ENCODE data around the gene FMNL2. TPM values are rescaled to one million over a fixed set of nuclear protein-coding genes. Genes with fewer than 3 reads are reported as not detected.

The FMNL2 gene
- polyA plus RNA-seq, 1 donor from 2014 or later: 0.24 TPM

GRCh38 chr2:152600051-152600657 lies 265.2 kb downstream of the FMNL2 start:
- Mint-ChIP-seq H3K4me3 (no peak overlapping the region), H3K9me3 (no peaks in the 10 kb centered on the region), H3K27me3 (no peaks in the 10 kb centered on the region), H3K36me3 (no peaks in the 10 kb centered on the region), H3K27ac (no peak overlapping the region), H3K4me1 (no peaks in the 10 kb centered on the region)

- H3K4me3 Mint-ChIP-seq: no peak overlapping the region
- H3K27ac Mint-ChIP-seq: no peak overlapping the region
- no peaks in the 10 kb centered on the region for H3K27me3 Mint-ChIP-seq
- no peaks in the 10 kb centered on the region for H3K4me1 Mint-ChIP-seq
- no peaks in the 10 kb centered on the region for H3K9me3 Mint-ChIP-seq
- H3K36me3 Mint-ChIP-seq: no peaks in the 10 kb centered on the region
Observed at GRCh38 chr2:152600697-152601096, 265.7 kb downstream of the FMNL2 start.

- no peak overlapping the region for H3K27ac Mint-ChIP-seq
- no peaks in the 10 kb centered on the region for H3K9me3 Mint-ChIP-seq
- H3K4me1 Mint-ChIP-seq: no peaks in the 10 kb centered on the region
- H3K27me3 Mint-ChIP-seq: no peaks in the 10 kb centered on the region
- H3K36me3 Mint-ChIP-seq: no peaks in the 10 kb centered on the region
- no peak overlapping the region for H3K4me3 Mint-ChIP-seq
Observed at GRCh38 chr2:152602750-152603149, 267.8 kb downstream of the FMNL2 start.

GRCh38 chr2:152603166-152603565 lies 268.2 kb downstream of the FMNL2 start:
- H3K4me3 Mint-ChIP-seq: no peak overlapping the region
- no peaks in the 10 kb centered on the region for H3K27me3 Mint-ChIP-seq
- no peak overlapping the region for H3K27ac Mint-ChIP-seq
- H3K4me1 Mint-ChIP-seq: no peaks in the 10 kb centered on the region
- no peaks in the 10 kb centered on the region for H3K9me3 Mint-ChIP-seq
- no peaks in the 10 kb centered on the region for H3K36me3 Mint-ChIP-seq

- no peaks in the 10 kb centered on the region for H3K27me3 Mint-ChIP-seq
- no peak overlapping the region for H3K27ac Mint-ChIP-seq
- no peaks in the 10 kb centered on the region for H3K4me1 Mint-ChIP-seq
- H3K36me3 Mint-ChIP-seq: no peaks in the 10 kb centered on the region
- no peak overlapping the region for H3K4me3 Mint-ChIP-seq
- H3K9me3 Mint-ChIP-seq: no peaks in the 10 kb centered on the region
Observed at GRCh38 chr2:152606081-152606480, 271.1 kb downstream of the FMNL2 start.

DNA sequence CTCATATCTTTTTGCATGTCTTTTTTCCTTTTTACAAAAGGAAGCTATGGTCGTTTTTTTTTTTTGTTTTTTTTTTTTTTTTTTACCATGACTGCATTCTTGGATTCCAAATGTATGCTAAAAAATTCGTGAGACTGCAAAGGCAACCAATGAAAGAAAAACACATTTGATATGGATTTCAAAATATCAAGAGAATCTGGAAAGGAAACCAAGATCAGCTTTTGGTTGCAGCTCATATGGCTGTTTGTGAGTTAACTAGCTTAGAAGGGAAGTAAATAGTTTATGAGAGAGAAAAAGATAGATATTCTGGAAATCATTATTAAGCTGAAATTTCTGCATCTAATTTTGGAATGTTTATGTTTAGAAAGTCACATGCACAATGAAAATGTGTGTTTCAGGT lies 272.0 kb downstream of the FMNL2 start:
- Mint-ChIP-seq H3K4me3 (no peak overlapping the region), H3K27me3 (no peaks in the 10 kb centered on the region), H3K4me1 (peaks cover 5 to 7% (median 5%) of the 10 kb centered on the region in 3 donors), H3K27ac (no peak overlapping the region), H3K36me3 (no peaks in the 10 kb centered on the region), H3K9me3 (no peaks in the 10 kb centered on the region)

DNA sequence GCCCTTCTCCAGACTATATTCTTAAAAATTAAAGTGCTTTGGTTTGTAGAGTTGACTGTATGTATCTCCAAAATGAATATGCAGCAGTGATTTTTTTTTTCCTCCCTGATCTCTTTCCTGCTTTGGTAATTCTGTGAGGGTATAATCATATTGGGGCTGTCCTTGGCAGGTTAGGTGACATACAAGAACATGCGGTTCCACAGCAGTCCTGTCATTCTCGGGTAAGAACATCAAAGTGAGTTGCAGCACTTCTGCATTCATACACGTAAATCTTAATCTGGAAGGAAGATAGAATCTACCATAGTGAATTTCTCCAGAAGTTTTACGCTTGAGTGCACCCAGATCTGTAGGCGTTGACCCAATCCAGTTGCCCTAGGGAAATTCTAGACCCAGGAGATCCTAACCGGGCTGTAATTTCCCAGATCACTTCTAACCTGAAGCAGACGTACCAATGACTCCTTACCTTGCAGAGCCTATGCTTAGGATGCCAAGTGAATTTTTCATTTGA lies 272.9 kb downstream of the FMNL2 start:
- no peaks in the 10 kb centered on the region for H3K9me3 Mint-ChIP-seq
- H3K36me3 Mint-ChIP-seq: no peaks in the 10 kb centered on the region
- no peak overlapping the region for H3K27ac Mint-ChIP-seq
- H3K4me3 Mint-ChIP-seq: no peak overlapping the region
- peaks cover 13 to 16% (median 14%) of the 10 kb centered on the region in 3 donors for H3K4me1 Mint-ChIP-seq
- no peaks in the 10 kb centered on the region for H3K27me3 Mint-ChIP-seq

- Mint-ChIP-seq H3K9me3 (no peaks in the 10 kb centered on the region), H3K27me3 (no peaks in the 10 kb centered on the region), H3K4me3 (no peak overlapping the region), H3K27ac (no peak overlapping the region), H3K36me3 (no peaks in the 10 kb centered on the region), H3K4me1 (peaks cover 18 to 23% (median 22%) of the 10 kb centered on the region in 3 donors)
Observed at GRCh38 chr2:152609154-152609553, 274.2 kb downstream of the FMNL2 start.

DNA sequence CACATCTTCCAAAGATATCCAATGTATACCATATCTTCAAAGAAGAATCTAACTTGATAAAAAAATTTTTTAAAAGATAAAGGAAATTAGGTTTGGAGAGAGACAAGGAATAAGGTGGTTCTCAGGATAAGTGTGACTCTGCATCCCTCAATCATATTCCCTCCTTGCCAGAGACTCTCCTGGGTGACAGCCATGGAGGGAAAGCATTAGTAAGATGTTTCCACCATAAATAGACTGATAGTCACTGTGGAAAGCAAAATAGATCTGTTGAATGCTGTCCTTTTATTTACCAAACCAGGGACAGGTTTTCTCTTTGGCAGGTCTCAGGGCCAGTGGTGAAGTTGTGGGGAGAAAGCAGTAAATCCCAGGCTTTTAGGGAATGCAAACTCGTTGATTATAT lies 274.7 kb downstream of the FMNL2 start:
- H3K4me1 Mint-ChIP-seq: peaks cover 18 to 23% (median 22%) of the 10 kb centered on the region in 3 donors
- no peaks in the 10 kb centered on the region for H3K9me3 Mint-ChIP-seq
- H3K36me3 Mint-ChIP-seq: no peaks in the 10 kb centered on the region
- H3K27ac Mint-ChIP-seq: no peak overlapping the region
- no peak overlapping the region for H3K4me3 Mint-ChIP-seq
- H3K27me3 Mint-ChIP-seq: no peaks in the 10 kb centered on the region

DNA sequence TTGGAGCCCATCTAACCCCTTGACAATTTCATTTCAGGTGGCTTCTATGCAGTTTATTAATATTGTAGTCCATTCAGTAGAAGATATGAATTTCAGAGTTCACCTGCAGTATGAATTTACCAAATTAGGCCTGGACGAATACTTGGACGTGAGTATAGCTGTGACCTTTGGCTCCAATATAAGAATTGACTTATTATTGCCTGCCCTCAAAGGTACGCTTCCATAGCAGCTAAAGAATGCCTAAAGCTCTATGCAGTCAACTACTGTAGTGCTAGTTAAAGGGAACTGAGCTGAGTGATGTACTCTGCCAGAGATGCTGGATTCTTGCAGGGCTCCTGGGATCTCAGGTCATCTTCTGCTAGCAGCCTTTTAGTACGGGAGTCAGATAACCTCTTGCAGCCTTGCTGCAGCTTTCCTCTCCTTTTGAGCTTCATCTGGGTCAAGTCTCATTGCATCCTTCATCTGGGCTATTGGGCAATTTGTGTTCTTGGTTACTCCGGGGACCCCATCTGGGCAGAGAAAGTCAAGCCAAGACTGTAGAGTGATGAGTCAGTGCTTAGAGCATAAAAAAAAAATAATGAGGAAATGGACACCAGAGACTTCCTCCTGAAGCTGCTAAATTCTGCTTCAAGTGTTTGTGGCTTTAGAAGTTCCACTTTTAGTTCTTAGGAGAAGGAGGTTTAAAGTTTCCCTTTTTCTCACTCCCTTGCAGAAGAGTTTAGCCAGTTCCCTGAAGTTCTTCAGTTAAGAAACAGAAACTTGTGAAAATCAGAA lies 276.7 kb downstream of the FMNL2 start:
- peaks cover 18 to 23% (median 22%) of the 10 kb centered on the region in 3 donors for H3K4me1 Mint-ChIP-seq
- peak overlapping the region; percentile 5 to 88 (median 58) for H3K4me3 Mint-ChIP-seq
- no peaks in the 10 kb centered on the region for H3K9me3 Mint-ChIP-seq
- peak overlapping the region; percentile 1 to 83 (median 24) for H3K27ac Mint-ChIP-seq
- H3K36me3 Mint-ChIP-seq: no peaks in the 10 kb centered on the region
- no peaks in the 10 kb centered on the region for H3K27me3 Mint-ChIP-seq

DNA sequence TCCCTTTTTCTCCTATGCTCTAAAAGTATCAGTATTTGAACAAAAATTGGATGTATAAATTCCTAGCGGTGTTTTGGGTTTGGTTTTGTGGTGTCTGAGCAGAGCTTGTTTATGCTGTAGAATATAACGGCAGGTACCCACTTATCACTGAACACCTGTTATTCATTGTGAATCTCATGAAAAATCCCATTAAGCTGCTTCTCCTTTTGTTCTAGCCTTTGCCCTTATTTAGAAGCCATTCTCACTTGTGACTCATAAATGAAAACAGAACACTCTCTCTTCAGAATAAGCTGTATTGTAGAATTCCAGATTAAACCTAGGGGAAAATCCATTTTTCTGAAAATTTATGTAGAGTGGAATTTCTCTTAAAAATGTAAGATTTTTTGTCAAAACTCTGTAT lies 278.3 kb downstream of the FMNL2 start:
- Mint-ChIP-seq H3K36me3 (no peaks in the 10 kb centered on the region), H3K9me3 (no peaks in the 10 kb centered on the region), H3K4me3 (no peak overlapping the region), H3K27ac (no peak overlapping the region), H3K27me3 (no peaks in the 10 kb centered on the region), H3K4me1 (peaks cover 18 to 23% (median 22%) of the 10 kb centered on the region in 3 donors)

- Mint-ChIP-seq H3K9me3 (no peaks in the 10 kb centered on the region), H3K27me3 (no peaks in the 10 kb centered on the region), H3K36me3 (no peaks in the 10 kb centered on the region)
Observed at GRCh38 chr2:152615177-152615576, 280.2 kb downstream of the FMNL2 start.

GRCh38 chr2:152617456-152618192 lies 282.6 kb downstream of the FMNL2 start:
- Mint-ChIP-seq H3K27ac (no peak overlapping the region), H3K4me3 (no peak overlapping the region), H3K27me3 (no peaks in the 10 kb centered on the region), H3K36me3 (no peaks in the 10 kb centered on the region), H3K9me3 (no peaks in the 10 kb centered on the region), H3K4me1 (peaks cover 6 to 12% (median 9%) of the 10 kb centered on the region in 3 donors)

More at GRCh38 chr2:152615177-152615576, 280.2 kb downstream of the FMNL2 start:
- Mint-ChIP-seq H3K4me1 (peaks cover 18 to 23% (median 22%) of the 10 kb centered on the region in 3 donors), H3K4me3 (no peak overlapping the region), H3K27ac (no peak overlapping the region)

GRCh38 chr2:152618193-152618564 lies 283.2 kb downstream of the FMNL2 start:
- no peaks in the 10 kb centered on the region for H3K27me3 Mint-ChIP-seq
- H3K4me3 Mint-ChIP-seq: no peak overlapping the region
- no peaks in the 10 kb centered on the region for H3K36me3 Mint-ChIP-seq
- no peaks in the 10 kb centered on the region for H3K9me3 Mint-ChIP-seq
- no peak overlapping the region for H3K27ac Mint-ChIP-seq
- peaks cover under 1 to 6% (median 4%) of the 10 kb centered on the region in 3 donors for H3K4me1 Mint-ChIP-seq

- no peaks in the 10 kb centered on the region for H3K4me1 Mint-ChIP-seq
- no peaks in the 10 kb centered on the region for H3K36me3 Mint-ChIP-seq
- no peak overlapping the region for H3K4me3 Mint-ChIP-seq
- H3K27me3 Mint-ChIP-seq: no peaks in the 10 kb centered on the region
- no peaks in the 10 kb centered on the region for H3K9me3 Mint-ChIP-seq
- no peak overlapping the region for H3K27ac Mint-ChIP-seq
Observed at GRCh38 chr2:152620208-152620607, 285.2 kb downstream of the FMNL2 start.
